ENCODE data around the gene ITGAE.

- TF ChIP-seq REST (IDR thresholded peaks at IDR 0.05; ENCODE audit: insufficient read depth in 1 of 2, low read depth in 2 of 2, low read length in 1 of 2) (no peak), CTCF (IDR thresholded peaks at IDR 0.05) (no peak), POLR2AphosphoS5 (IDR thresholded peaks at IDR 0.05; ENCODE audit: low read depth, low read length) (no peak), SIN3A (IDR thresholded peaks at IDR 0.05; ENCODE audit: borderline replicate concordance, insufficient read depth, low read depth, low read length) (no peak), TCF7L2 (IDR thresholded peaks at IDR 0.05; ENCODE audit: low read depth, low read length) (no peak)
These were observed 14.1 kb upstream of the ITGAE start for GRCh38 chr17:3815122-3815521.

All from Panc1 (cell line).